Measurements from ENCODE around the gene VTN. TPM values are rescaled to one million over a fixed set of nuclear protein-coding genes. Genes with fewer than 3 reads are reported as not detected.

Gene VTN
- total RNA-seq, 2 experiments from 2014 or later: 0.40 TPM; not detected in 1

- ChIA-PET CTCF (ENCODE audit: unreplicated experiment) (no interaction called here), POLR2A (no interaction called here)
- Histone ChIP-seq H3K36me3 (ENCODE audit: insufficient read depth, low read length) (no peaks in the 10 kb centered on the region), H3K9me2 (ENCODE audit: insufficient read depth, low read length) (no peaks in the 10 kb centered on the region), H3K27ac (ENCODE audit: low read depth, low read length, poor library complexity, severe bottlenecking) (no peak overlapping the region), H3K79me2 (ENCODE audit: insufficient read depth, low read depth, low read length) (no peaks in the 10 kb centered on the region), H3K4me3 (ENCODE audit: low read depth, low read length, poor library complexity, severe bottlenecking) (no peak overlapping the region), H3K4me2 (ENCODE audit: low read length) (no peak overlapping the region), H4K20me1 (ENCODE audit: insufficient read depth, low read length) (no peaks in the 10 kb centered on the region), H3K4me1 (ENCODE audit: insufficient read depth, low read length, poor library complexity, severe bottlenecking) (no peaks in the 10 kb centered on the region), H3K9me3 (ENCODE audit: low read length) (no peaks in the 10 kb centered on the region), H2AFZ (ENCODE audit: low read length) (no peak overlapping the region)
- no peak for DNase-seq (ENCODE audit: low spot score)
- TF ChIP-seq, protein P1, sequence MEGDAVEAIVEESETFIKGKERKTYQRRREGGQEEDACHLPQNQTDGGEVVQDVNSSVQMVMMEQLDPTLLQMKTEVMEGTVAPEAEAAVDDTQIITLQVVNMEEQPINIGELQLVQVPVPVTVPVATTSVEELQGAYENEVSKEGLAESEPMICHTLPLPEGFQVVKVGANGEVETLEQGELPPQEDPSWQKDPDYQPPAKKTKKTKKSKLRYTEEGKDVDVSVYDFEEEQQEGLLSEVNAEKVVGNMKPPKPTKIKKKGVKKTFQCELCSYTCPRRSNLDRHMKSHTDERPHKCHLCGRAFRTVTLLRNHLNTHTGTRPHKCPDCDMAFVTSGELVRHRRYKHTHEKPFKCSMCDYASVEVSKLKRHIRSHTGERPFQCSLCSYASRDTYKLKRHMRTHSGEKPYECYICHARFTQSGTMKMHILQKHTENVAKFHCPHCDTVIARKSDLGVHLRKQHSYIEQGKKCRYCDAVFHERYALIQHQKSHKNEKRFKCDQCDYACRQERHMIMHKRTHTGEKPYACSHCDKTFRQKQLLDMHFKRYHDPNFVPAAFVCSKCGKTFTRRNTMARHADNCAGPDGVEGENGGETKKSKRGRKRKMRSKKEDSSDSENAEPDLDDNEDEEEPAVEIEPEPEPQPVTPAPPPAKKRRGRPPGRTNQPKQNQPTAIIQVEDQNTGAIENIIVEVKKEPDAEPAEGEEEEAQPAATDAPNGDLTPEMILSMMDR (conservative IDR thresholded peaks at IDR 0.05; ENCODE audit: low read length): no peak
- no peak for TF ChIP-seq EZH2phosphoT487 (IDR thresholded peaks at IDR 0.05; ENCODE audit: borderline replicate concordance, low read depth, low read length)
- intact Hi-C loops (cut with micrococcal nuclease; ENCODE audit: unreplicated experiment): no loop called here
- no TSS peak for BruUV-seq (replicated peaks)
These were observed 32.1 kb upstream of the VTN start for GRCh38 chr17:28402224-28402630.

- intact Hi-C loops (cut with micrococcal nuclease; ENCODE audit: unreplicated experiment): no loop called here
- no peaks in the 10 kb centered on the region for H3K9me2 ChIP-seq (ENCODE audit: insufficient read depth, low read length)
- no peaks in the 10 kb centered on the region for H3K79me2 ChIP-seq (ENCODE audit: insufficient read depth, low read depth, low read length)
- H3K4me3 ChIP-seq (ENCODE audit: low read depth, low read length, poor library complexity, severe bottlenecking): no peak overlapping the region
- H4K20me1 ChIP-seq (ENCODE audit: insufficient read depth, low read length): no peaks in the 10 kb centered on the region
- H2AFZ ChIP-seq (ENCODE audit: low read length): no peak overlapping the region
- H3K4me2 ChIP-seq (ENCODE audit: low read length): no peak overlapping the region
- no TSS peak for BruUV-seq (replicated peaks)
- no peak for TF ChIP-seq EZH2phosphoT487 (IDR thresholded peaks at IDR 0.05; ENCODE audit: borderline replicate concordance, low read depth, low read length)
- TF ChIP-seq, protein P1 (conservative IDR thresholded peaks at IDR 0.05; ENCODE audit: low read length): no peak
- ChIA-PET CTCF (ENCODE audit: unreplicated experiment) (no interaction called here), POLR2A (interaction anchor here (0.5 kb wide), 1 partner anchor 72 kb away, joined by 3 read pairs; no protein-coding TSS in a partner anchor)
- no peaks in the 10 kb centered on the region for H3K9me3 ChIP-seq (ENCODE audit: low read length)
- H3K36me3 ChIP-seq (ENCODE audit: insufficient read depth, low read length): no peaks in the 10 kb centered on the region; the same call in 1 of the 2 replicates
- no peak for DNase-seq (ENCODE audit: low spot score)
- no peak overlapping the region for H3K27ac ChIP-seq (ENCODE audit: low read depth, low read length, poor library complexity, severe bottlenecking)
- H3K4me1 ChIP-seq (ENCODE audit: insufficient read depth, low read length, poor library complexity, severe bottlenecking): no peaks in the 10 kb centered on the region
These were observed 29.7 kb upstream of the VTN start for GRCh38 chr17:28399808-28400207.

- intact Hi-C loops (cut with micrococcal nuclease; ENCODE audit: unreplicated experiment): no loop called here
- CTCF ChIA-PET (ENCODE audit: unreplicated experiment): no interaction called here
- no peak for DNase-seq (ENCODE audit: low spot score)
- H3K4me1 ChIP-seq (ENCODE audit: insufficient read depth, low read length, poor library complexity, severe bottlenecking): no peaks in the 10 kb centered on the region
- no peaks in the 10 kb centered on the region; the same call in 1 of the 2 replicates for H3K36me3 ChIP-seq (ENCODE audit: insufficient read depth, low read length)
- no peaks in the 10 kb centered on the region for H3K9me3 ChIP-seq (ENCODE audit: low read length)
- no peaks in the 10 kb centered on the region for H4K20me1 ChIP-seq (ENCODE audit: insufficient read depth, low read length)
- H3K4me3 ChIP-seq (ENCODE audit: low read depth, low read length, poor library complexity, severe bottlenecking): no peak overlapping the region
- H3K9me2 ChIP-seq (ENCODE audit: insufficient read depth, low read length): no peaks in the 10 kb centered on the region
- H3K4me2 ChIP-seq (ENCODE audit: low read length): no peak overlapping the region
- POLR2A ChIA-PET: no interaction called here
- TF ChIP-seq, protein P1 (conservative IDR thresholded peaks at IDR 0.05; ENCODE audit: low read length): no peak
- no peak for TF ChIP-seq EZH2phosphoT487 (IDR thresholded peaks at IDR 0.05; ENCODE audit: borderline replicate concordance, low read depth, low read length)
- no peak overlapping the region for H2AFZ ChIP-seq (ENCODE audit: low read length)
- BruUV-seq (replicated peaks): no TSS peak
- H3K79me2 ChIP-seq (ENCODE audit: insufficient read depth, low read depth, low read length): no peaks in the 10 kb centered on the region
- no peak overlapping the region for H3K27ac ChIP-seq (ENCODE audit: low read depth, low read length, poor library complexity, severe bottlenecking)
These were observed 28.3 kb upstream of the VTN start for GRCh38 chr17:28398280-28398981.
